HG02943 (cell line): ENCODE data around the gene STMP1.
"Not testable (repeated sequence)": the region's sequence is repeated elsewhere in the genome, so short reads cannot be mapped to it uniquely, and the experiment has no call there.

Experiments used
- ATAC-seq: cut with Tn5 transposase; IDR thresholded peaks from one replicate; pipeline ENCODE4 v1.9.1; 2021; ENCODE audit warnings: mild to moderate bottlenecking, low read depth, moderate library complexity; ENCODE audit not compliant: unreplicated experiment

The STMP1 gene

DNA sequence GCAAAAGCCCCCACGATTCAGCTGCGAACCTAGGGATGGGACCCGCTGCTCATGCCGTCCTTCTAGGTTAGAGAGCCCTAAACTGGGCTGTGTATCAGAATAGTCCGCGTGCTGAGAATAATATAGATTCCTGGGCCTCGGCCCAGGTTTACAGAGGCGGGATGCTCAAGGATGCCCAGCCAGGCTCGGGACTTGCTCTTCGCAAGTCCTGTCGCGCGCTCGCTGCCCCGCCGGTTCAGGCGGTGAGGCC, 266 bp upstream of the STMP1 start:
- ATAC-seq: no peak

DNA sequence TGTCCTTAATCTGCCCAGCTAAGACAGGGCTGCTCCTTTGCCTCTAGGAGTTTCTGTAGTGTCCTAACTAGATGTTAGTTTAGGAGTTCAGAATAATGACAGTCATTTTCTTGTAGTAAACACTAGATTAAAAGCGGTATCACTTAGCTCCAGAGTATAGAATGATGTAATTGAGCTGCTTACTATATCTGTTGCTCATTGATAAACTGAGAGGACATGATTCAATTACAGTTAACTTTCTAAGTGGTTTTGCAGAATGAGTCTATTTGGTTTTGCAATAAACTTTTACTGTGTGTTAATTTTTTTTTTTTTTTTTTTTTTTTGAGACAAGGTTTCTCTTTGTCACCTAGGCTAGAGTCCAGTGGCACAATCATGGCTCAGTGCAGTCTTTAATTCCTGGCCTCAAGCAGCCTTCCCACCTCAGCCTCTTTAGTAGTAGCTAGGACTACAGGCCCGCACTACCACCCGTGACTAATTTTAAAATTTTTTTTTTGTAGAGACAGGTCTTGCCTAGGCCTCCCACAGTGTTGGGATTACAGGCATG, 1.8 kb downstream of the STMP1 start:
- ATAC-seq: no peak

DNA sequence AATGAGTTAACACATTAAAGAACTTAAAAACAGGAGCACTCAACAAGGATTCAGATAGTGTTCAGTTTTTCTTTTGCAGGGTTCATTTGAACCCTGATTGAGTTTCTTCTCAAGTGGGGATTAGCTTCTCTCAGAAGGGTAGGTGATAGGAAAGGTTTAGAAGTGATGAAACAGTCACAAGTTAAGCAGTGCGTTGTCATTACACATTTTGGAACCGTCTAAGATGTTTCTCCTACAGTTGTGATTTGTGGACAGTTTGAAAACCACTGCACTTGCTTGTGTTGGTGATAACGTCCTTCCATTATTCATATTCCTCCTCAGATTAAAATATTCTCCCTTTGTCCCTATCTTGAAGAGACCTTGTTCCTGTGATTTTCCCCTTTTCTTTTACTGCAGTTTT, 2.7 kb downstream of the STMP1 start:
- no peak for ATAC-seq

DNA sequence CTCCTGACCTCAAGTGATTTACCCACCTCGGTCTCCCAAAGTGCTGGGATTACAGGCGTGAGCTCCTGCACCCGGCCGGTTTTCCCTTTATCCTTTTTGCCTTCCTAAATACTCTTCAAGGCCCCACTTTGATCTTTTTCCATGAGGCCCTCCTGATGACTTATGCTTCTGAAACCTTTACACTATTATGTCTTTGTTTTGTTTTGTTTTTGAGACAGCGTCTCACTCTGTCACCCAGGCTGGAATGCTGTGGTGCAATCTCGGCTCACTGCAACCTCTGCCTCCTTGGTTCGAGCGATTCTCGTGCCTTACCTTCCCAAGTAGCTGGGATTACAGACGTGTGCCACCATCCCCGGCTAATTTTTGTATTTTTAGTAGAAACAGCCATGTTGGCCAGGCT, 3.8 kb downstream of the STMP1 start:
- no peak for ATAC-seq

DNA sequence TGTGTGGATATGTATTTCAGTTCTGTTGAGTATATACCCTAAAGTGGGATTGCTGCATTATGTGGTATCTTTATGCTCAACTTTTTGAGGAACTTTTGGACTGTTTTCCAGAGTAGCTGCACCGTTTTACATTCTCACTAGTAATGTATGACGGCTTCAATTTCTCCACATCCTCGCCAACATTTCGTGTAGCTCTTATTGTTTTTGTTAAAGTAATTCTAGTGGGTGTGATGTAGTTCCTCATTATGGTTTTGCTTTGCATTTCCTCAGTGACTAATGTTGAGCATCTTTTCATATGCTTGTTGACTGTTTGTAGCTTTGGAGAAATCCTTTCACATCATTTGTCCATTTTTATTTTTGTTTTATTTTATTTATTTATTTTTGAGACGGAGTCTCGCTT, 4.5 kb downstream of the STMP1 start:
- no peak for ATAC-seq

DNA sequence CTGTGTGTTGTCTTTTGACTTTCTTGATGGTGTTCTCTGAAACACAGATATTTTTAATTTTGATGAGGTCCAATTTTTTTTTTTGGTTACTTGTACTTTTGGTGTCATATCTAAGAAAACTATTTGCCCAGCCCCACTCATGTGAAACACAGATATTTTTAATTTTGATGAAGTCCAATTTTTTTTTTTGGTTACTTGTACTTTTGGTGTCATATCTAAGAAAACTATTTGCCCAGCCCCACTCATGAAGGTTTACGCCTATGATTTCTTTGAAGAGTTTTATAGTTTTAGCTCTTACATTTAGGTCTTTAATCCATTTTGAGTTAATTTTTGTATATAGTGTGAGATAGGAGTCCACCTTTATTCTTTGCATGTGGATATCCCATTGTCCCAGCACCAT, 5.3 kb downstream of the STMP1 start:
- ATAC-seq: not testable (repeated sequence)

DNA sequence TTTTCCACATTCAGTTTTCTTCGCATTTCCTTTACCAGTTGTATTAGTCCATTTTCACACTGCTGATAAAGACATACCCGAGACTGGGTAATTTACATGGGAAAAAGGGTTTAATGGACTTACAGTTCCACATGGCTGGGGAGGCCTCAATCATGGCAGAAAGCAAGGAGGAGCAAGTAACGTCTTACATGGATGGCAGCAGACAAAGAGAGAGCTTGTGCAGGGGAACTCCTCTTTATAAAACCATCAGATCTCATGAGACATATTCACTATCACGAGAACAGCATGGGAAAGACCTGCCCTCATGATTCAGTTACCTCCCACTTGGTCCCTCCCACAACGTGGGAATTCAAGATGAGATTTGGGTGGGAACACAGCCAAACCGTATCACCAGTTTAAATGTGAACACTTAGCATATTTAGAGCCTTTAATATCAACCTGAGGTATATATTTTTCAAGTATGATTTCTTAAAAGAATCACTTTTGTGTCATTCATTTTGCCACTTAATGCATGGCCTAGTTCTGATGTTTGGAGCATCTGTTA, 6.6 kb downstream of the STMP1 start:
- not testable (repeated sequence) for ATAC-seq

DNA sequence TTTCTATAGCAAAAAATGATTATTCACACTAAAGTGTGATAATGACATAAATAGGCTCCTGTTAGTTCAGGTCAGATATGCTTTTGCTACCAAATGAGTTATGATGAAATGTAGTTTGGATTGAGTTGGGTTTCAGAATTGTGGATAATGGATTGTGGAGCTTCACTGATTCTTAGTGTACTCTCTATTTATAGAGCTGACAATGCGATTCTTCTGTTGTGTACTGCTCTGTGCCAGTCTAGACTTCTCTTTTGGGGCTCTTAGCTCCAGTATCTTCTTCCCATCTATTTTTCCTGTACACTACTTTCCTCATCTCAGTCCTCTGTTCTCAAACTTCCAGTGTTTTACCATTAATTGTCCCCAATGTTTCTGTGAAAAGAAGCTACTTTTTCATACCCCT, 7.5 kb downstream of the STMP1 start:
- no peak for ATAC-seq

DNA sequence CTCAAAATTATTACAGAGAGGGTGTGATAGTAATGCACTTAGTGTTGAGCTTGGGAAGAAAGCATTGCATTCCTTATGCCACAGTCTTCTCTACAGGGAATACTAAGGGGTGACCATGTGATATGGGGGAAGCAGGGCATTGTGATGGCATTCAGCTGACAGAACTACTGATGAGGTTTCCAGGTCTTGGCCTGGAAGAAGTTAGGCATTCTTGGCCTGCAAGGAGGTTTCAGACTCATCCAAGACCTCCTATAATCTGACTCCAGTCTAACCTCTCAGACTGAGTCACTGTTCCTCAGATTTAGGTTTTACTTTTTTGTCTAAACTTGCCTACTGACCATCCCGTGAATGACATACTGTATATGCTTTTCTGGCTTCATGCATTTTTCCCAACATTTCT, 7.9 kb downstream of the STMP1 start:
- no peak for ATAC-seq

DNA sequence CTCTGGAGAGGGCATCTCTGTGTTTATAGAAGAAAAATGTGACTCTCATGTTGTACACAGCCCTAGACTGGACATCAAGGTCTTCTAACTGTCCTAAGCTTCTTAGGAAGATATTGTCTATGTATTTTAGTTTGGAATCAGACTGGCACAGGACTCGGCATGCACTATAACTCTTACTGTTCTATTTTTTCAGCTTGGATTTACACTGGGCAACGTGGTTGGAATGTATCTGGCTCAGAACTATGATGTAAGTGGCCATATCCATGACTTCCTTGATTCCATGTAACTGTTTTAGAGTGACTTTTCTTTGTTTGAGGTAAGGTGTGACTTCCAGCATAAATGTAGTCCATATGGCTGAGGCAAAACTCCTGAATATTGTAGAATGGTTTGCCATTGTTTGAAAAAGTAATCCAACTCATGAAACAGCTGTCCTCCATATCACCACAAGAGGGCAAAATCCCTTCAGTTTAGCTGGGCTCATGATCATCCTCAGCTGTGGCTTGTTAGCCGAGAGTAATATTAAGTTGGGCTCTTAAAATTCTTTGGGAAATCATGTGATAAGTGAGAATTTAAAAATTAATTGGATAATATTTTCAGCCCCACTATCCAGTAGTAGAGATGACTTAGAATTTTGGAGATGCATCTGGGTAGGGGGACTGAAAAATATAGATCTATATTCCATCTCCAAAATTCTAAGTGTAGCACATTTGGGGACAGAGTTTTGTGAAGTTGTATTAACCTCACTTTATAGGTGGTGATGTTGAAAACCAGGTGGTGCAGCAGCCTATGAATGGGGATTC, 10.4 kb downstream of the STMP1 start:
- ATAC-seq: no peak

DNA sequence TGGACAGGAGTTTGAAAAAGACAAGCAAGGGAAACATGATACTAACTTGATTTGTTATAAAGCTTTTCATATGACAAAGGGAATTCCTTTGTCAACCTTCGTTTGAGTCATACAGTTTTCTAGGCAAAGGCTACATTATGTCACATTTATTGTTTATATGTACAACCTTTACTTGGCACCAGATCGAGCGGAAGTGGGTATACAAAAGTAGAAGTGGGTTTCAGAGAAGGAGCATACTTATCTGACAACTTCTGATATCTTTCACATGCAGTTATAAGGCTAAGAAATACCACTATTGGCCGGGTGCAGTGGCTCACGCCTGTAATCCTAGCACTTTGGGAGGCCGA, 11.0 kb downstream of the STMP1 start:
- ATAC-seq: no peak

DNA sequence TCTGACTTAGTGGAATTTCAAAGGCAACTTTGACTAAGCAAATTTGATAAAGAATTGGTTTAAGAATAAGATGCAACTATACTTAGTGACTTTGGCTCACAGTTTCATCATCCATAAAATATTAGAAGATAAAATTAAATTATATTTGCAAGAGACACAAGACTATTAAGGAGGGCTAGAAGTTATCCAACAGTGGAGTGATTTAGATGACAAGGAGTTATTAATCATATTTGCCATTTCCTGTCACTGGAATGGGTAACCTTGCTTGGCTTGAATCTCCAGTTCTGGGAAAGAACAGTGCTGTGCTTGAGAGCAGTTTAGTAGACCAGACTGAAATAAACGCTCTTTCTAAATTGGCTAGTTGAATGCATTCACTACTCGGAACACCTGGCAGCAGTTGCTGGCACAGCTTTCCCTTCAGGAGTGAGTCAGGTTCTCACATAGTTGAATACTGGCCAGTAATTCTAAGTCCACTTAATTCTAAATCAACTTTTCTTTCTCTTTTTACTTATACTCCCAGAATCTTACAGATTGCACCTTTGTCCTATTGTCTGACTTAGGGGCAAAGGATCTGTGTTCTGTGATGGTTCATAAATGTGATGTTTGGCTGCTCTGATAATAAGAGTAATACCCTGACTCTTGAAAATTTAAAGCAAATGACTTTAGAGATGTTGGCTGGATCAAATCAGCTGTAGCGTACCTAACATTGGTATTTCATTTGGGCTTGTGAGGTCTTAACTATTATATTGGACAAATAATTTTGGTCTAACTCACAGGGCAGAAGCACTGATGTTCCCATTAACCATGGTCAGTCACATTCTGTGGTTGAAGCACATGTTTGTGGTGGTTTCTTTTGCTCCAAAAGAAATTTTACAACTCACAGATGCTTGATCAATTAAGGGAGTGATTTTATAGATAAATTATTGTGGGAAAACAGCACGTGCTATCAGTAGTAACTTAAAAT, 16.6 kb downstream of the STMP1 start:
- ATAC-seq: no peak

DNA sequence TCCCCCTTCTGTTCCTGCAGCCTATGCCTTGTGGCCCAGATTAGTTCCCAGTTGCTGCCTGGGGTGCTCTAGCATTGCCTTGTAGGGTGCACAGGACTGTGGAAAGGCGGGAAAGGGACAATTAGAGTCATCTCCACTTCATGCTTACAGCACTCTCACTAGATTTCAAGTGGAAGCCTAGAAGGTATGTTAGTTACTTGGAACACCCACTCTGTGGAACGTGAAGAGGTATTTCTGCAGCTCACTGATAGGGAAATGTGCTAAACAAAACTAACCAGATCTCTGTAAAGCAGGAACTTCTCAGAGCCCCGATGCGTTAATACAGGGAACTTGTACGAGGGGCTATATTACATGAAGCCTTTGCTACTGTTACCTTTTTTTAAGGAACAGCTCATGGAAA, 19.4 kb downstream of the STMP1 start:
- ATAC-seq: no peak

DNA sequence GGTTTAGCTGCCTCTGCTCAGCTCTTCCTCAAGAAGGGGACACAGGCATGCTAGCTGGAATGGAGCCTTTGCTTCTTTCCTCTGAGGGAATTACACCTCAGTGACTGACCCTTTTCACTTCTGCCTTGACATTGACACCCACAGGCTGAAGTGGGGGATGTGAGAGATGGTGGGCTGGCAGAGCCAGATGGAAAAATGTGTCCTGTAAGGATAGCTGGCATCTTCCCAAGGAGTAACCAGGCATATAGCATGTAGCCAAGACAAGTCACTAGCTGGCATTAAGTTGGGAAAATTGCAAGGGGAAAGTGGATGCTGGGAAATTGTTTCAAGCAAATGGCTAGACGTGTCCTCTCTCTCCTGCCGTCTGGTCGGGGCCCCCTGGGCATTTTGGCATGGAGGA, 19.9 kb downstream of the STMP1 start:
- no peak for ATAC-seq

DNA sequence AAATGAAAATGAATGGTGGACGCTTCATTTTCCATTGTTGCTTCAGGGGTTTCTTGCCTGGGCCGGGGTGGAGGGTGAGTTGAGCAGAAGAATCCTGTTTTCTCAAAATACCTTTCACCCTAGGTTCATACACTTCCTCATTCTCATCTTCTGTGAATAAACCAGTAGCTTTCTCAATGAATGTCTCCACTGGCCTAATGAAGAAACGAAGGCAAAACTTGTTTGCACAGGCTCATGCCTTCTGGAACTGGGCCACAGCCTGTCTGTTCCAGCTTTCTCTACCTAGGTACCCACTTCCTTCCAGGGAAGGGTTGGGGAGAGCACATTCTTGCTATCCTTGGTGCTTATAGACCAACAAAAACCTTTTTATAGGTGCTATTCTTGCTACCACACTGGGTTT, 21.3 kb downstream of the STMP1 start:
- ATAC-seq: no peak

DNA sequence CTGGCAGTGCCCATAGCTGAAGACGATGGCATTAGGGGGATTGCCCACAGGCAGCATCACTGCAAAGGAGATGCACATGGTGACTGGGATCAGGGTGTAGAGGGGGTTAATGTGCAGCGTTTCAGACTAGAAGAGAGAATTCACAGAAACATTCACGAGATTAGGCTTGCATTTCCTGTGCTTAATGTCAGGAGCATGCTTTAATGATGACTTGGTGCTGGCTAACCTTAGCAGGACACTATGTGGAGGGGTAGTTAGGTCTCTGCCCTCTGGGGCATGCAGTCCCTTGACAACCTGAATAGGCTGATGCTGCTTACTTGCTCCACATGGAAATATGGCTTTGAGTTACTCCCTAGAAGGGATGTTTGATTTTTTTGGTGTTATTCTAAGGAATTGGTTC, 21.8 kb downstream of the STMP1 start:
- no peak for ATAC-seq

DNA sequence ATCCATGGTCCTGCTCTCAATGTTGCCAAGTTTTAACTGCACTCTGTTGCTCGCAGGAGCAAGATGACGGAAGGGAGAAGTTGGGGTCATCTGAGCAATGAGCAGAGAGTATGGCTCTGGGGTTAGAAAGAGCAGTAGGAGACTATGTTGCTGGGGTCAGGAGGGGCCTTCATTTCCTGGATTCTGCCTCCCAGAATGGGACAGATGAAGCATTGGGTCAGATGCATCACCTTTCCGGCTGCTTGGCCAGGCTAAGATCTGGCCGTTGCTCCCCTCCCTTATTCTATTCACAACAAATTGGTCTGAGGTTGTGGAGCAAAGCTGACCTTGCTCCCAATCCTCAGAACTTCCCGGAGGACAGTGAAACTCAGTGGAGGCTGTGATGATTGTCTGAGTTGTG, 22.4 kb downstream of the STMP1 start:
- no peak for ATAC-seq

DNA sequence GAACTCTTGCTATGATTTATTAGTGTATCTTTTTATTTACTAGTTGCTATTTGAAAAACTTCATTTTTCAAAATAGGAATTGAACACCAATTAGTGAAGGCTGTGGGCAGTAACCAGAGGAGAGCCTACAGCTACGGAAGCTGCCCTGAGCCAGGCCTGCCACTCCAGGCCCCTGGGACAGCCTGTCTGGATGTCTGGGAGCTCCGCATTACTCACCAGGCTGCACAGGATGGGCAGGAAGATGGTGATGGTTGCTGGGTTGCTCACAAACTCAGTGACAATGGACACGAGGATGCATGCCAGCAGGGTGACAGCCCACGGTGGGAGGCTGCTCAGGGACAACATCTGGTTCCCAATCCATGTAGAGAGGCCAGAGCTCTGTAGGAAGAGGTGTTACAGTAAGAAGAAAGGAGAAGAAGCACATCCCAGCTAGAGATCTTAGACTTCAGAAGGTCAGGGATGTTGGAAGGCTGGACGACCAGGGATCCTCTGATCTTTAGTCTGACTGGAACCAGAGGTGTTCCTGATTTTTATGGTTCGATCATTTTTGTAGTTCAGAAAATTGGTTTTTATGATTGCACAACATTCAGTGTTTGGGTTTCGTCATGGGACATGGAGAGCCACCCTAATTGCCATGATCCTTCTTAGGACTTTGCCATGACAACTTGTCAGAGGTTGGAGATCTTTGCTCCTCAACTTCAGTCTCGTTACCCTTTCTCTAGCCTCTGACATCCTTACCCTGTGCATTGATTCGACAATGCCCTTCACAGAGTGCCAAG, 23.2 kb downstream of the STMP1 start:
- no peak for ATAC-seq

DNA sequence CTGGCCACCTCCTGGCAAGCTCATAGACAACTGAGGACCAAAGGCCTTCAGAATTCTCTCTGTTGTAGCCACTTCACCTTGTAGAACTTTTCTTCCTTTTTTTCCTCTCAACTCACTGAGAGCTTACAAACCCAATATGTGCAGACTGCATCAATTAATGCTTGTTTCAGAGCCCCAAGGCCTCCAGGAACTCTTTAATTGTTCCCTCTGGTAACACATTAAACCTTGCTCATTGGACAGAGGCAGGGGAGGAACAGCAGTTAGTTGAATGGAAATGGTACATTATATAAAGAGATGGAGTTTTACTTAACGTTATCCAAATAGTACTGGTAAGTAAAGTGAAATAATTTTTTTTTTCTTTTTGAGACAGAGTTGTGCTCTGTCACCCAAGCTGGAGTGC, 25.2 kb downstream of the STMP1 start:
- ATAC-seq: no peak

DNA sequence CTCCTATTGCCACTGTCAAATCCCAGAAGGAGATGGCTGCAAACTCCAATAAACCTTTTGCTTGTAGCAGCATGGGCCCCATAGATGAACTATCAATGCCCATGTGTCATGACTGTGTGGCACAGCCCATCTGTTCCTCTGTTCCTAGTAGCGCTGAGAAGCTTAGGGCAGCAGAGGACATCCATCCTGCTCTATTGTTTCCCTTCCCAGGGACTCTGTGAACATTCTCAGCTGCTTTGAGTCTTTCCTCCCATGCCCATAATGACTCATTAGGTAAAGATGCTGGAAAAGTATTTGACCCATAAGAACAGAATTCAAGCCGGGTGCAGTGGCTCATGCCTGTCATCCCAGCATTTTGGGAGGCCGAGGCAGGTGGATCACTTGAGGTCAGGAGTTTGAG, 28.3 kb downstream of the STMP1 start:
- ATAC-seq: no peak

DNA sequence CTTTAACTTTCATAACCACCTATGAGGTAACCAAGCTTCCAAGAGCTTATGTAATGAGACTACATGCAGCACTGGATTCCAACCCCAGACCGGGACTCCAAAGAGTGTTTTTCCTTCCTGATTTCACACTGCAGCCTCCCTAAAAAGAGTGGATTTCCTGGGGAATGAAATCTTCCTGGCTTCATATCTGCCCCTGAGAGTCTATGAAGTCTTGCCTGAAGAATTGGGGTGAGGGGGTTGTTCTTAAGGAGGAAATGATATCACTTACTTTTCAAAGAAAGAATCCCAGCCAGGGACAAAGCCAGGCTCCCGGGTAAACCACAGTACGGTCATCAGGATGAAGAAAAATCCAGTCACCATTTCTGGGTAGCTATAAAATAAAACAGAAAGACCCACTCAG, 29.7 kb downstream of the STMP1 start:
- no peak for ATAC-seq
